Gastroesophageal sphincter (tissue), 3 donors: Measurements from ENCODE around the gene CD36.

ENCODE experiments used
- CTCF ChIP-seq, 4 experiments: fragments of 200-600 bp in 2 of 4; fragments of 450-650 bp in 2 of 4; sonication (generic) in 1 of 4; IDR thresholded peaks; one replicate each; pipeline ENCODE4 v1.5.1; 2017 to 2019; ENCODE audit warnings: antibody characterized with exemption in 4 of 4, mild to moderate bottlenecking in 2 of 4, moderate library complexity in 2 of 4
- POLR2A ChIP-seq, 2 donors: fragments of 450-650 bp; IDR thresholded peaks; one replicate each; pipeline ENCODE4 v1.6.1; 2017; ENCODE audit warnings: antibody characterized with exemption in 2 of 2, mild to moderate bottlenecking in 2 of 2, moderate library complexity in 1 of 2
- POLR2AphosphoS5 ChIP-seq: sonication (generic); formaldehyde crosslinking; IDR thresholded peaks from one replicate; pipeline ENCODE4 v1.6.1; 2017; ENCODE audit warnings: antibody characterized with exemption

- no peak for TF ChIP-seq POLR2A (IDR thresholded peaks at IDR 0.05)
- no peak for TF ChIP-seq CTCF (IDR thresholded peaks at IDR 0.05)
- no peak for TF ChIP-seq POLR2AphosphoS5
These were observed 16.5 kb downstream of the CD36 start for GRCh38 chr7:80654887-80655340.
